HG03378 (cell line): ENCODE measurements around the gene NRM.
"Not testable (repeated sequence)": the region's sequence is repeated elsewhere in the genome, so short reads cannot be mapped to it uniquely, and the experiment has no call there.

Experiments used
- ATAC-seq: cut with Tn5 transposase; IDR thresholded peaks from one replicate; pipeline ENCODE4 v1.9.1; 2021; ENCODE audit warnings: mild to moderate bottlenecking, moderate library complexity; ENCODE audit not compliant: unreplicated experiment

NRM gene

DNA sequence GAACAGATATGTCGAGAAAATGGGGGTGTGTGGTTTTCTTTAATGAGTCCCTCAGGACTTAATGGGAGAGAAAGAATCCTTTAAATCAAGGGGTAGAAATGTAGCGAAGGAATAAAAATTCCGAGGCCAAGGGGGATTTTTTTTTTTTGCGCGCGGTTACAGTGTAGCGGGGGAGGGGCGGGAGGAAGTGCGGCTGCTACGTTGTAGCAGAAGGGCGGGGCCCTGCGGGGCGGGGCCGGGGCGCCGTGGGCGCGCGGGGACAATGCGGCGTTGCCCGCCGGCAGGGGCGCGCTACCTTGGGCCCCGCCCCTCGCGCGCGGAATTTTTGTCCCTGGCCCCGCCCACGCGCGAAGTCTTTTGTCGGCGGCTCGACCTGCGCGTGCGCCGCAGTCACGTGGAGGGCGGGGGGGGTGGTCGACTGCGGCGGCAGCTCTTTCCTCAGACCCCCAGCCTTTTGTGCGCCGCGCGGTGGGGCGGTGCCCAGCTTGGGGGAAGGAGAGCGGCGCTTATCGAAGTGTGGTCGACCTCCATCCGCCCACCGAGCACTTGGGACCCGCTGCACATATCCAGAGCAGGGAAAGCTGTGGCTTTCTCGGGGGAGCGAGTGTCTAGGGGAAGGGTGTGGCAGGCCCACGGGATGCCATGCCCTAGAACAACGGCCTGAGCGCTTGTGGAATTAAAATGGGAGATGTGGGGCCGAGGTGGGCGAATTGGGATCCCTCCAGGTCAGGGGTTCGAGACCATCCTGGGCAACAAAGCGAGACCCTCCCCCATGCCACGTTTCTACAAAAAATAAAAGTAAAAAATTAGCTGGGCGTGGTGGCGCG lies 30.6 kb upstream of the NRM start:
- ATAC-seq, result no peak

DNA sequence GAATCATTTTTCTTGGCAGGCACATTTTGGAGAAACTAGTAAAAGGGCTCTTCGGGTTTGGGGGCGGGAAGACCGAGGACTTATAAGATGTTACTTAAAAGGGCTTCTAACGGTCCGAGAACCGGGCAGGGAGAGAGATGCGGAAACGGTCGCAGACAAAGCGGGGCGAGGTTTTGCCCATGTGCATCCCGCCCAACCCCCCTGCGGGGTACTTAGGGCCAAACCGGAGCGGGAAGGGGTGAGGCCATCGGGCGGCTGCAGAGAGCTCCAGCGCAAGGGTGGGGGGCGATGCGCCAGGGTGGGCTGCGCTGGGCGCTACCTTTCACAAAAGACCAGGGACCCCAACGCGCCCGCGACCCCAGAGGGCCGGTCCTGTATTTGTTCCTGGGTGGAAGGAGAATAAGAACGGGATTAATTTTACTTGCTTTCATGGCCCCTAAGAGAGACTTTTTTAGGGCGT lies 30.0 kb upstream of the NRM start:
- ATAC-seq, result no peak

DNA sequence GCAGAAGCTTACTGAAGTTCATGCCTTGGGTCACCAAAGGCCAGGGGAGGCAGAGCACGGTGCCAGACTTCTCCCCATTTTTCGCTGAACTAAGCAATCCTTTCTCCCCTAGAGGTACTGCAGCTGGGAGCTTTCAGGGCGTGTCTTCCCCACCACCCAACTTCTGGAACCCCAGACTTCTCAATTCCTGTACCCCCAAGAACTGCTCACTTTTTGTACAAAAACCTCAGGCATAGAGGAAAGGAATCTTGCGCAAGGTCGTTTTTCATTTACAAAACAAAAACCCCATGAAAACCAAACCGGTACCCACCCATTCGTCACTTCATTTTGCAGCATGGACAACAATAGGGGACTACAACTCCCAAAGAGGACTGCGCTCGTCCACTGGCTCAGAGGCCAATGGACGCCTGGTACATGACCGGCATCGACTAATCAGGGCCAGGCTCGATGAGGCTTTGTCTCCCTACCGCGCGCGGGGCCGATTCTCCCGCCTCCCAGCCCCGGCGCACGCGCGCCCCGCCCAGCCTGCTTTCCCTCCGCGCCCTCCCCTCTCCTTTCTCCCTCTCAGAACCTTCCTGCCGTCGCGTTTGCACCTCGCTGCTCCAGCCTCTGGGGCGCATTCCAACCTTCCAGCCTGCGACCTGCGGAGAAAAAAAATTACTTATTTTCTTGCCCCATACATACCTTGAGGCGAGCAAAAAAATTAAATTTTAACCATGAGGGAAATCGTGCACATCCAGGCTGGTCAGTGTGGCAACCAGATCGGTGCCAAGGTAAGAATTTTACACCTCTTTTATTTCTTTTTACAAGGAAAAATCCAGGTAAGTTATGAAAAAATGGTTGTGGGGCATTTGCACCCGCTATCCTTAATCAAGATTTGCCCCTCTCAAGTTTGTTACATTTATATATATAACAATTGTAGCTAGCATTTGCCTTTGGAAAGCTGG lies 29.3 kb upstream of the NRM start, which contains the start of gene TUBB:
Gene TUBB (plus strand): TSS at position 562 of the 947 bp plus-strand sequence. CDS start 155 bp downstream, at position 717.
- ATAC-seq, result peak; percentile 29

DNA sequence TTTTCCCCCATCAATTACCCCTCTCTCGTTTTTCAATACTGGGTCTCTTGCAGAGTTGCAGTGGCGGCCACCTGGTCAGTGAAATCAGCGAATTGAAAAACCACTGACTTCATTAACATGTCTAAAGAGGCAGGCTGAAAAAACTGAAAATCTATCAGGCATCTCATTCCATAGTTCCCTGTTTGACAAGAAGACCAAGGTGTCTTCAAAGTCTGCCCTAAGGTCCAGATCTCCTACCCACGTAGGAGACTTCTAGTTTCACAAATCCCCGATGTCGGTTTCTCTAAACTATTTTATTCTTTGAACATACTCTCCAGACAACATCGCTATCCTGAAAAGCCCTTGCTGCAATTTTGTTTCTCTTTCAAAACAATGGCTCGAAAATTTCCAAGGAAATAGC lies 28.6 kb upstream of the NRM start:
- no peak for ATAC-seq

DNA sequence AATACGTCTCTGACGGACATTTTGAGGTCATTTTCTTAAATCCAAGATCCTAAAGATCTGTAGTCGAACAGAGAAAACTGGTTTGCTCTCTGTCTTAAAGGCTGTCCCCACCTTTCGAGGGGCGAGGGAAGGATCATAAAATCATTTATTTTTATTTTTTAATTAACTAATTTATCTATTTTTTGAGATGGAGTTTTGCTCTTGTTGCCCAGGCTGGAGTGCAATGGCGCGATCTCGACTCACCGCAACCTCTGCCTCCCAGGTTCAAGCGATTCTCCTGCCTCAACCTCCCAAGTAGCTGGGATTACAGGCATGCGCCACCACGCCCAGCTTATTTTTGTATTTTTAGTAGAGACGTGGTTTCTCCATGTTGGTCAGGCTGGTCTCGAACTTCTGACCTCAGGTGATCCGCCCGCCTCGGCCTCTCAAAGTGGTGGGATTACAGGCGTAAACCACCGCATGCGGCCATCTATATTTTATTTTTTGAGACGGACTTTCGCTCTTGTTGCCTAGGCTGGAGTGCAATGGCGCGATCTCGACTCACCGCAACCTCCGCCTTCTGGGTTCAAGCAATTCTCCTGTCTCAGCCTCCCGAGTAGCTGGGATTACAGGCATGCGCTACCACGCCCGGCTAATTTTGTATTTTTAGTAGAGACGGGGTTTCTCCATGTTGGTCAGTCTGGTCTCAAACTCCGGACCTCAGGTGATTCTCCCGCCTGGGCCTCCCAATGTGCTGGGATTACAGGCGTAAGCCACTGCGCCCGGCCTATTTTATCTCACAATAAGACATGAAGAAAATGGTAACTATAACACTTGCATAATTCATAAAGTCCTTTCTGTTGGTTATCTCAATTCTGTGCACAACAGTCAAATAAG lies 27.3 kb upstream of the NRM start:
- ATAC-seq, result not testable (repeated sequence)

DNA sequence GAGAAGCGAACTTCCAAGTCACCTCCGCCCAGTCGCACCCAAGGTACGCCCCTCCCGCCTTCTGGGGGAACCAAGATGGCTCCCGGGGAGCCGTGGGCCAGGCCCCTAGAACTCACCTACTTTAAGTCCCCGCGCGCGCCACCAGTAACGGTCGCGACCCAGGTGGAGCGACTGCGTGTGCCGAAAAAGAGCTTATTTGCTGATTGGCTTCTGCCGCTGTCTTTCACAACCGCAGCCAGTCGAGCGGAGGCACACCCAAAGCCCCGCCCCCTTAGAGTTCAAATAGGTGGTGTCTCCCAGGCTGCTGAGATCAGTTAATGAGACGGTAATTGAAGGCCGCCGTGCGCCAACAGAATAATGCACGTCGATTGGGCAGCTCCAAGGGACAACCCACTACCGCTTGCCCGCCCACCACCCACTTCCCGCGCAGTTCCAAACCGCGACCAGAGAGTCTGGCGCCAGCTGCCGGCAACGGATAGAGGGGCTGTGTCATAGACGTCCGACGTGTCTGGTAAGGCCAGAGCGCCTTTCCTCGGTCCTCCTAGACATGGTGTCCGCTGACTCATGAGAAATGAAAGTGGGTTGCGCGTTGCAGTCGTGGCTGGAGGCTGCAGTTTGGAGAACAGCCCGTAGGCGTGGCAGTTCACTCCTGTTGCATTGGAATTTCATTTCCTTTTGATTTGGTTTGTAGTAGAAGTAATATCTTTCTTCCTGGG lies 26.5 kb upstream of the NRM start, which contains the start of gene MDC1:
Gene MDC1 (minus strand): TSS at position 153 of the 716 bp plus-strand sequence. CDS start 2,106 bp downstream, outside the sequence.
- ATAC-seq, result peak; percentile 67

DNA sequence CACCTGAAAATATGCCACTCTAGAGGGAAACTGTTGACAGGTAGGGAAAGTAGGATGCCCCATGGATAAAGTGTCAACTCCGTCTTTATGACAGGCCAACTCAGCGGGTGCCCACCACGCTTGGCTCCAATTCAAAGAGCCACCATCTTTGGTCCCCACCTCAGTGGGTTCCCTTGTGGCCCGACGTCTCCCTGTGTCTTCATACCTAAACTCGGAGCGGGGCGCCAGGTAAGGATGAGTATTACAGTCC lies 26.0 kb upstream of the NRM start:
- ATAC-seq, result no peak

DNA sequence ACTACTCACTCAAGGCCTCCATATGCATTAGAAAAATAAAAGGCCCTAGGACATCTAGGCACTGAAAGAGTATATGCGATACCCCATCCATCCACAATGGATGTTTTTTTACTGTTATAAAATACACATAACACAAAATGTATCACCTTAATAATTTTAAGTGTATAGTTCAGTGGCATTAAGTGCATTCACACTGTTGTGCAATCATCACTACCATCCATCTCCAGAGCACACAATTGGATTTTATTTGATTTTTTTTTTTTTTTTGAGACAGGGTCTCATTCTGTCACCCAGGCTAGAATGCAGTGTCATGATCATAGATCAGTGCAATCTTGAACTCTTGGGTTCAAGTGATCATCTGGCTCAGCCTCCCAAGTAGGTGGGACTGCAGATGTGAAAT lies 23.5 kb upstream of the NRM start:
- no peak for ATAC-seq

DNA sequence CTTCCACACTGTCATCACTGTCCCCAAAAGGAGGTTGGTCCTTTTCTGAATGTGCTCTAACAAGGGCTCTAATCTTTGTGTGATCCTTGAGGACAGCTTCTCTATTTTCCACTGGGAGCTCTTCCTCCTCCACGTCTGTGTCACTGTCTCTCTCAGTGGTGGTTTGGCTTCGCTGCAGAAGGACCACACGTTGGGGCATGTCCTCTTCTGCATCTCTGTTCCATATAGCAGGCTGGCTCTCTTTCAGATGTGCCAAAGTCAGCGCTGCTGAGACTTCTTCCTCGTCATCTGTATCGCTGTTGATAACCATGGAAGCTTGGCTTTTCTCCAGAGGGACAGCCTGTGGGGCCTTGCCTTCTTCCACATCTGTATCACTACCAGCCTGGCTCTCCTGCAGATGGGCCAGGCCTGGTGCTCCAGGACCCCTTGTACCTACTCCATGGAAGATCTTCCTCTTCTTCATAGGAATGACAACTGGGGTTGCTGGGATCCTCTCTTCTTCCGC lies 21.7 kb upstream of the NRM start:
- no peak for ATAC-seq

DNA sequence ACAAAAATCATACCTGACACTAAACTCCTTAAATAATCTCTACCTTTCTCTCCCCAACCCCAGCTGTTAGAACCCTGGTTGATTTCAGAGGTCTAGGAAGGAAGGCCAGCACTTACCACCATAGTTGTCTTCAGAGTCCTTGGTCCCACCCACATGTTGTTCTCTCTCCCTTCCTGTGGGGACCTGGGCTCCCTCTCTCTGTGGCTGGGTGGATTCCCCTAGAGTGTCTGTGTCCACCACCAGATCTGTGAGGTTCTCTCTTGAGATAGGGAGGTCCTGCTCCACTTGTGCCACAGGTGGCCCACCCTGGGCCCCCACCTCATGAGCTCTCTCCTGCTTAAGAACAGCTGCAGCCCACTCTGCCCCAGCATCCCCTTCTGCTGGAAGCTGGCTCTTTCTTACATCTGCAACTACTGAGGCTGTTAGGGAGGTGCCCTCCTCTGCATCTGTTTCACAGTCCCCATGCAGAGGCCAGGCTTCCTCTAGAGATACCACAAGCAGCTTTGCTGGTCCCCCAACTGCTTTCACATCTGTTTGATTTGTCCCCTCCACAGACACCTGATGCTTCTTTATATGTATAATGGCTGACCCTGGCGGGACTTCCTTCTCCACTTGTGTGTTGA lies 21.1 kb upstream of the NRM start:
- ATAC-seq, result no peak

DNA sequence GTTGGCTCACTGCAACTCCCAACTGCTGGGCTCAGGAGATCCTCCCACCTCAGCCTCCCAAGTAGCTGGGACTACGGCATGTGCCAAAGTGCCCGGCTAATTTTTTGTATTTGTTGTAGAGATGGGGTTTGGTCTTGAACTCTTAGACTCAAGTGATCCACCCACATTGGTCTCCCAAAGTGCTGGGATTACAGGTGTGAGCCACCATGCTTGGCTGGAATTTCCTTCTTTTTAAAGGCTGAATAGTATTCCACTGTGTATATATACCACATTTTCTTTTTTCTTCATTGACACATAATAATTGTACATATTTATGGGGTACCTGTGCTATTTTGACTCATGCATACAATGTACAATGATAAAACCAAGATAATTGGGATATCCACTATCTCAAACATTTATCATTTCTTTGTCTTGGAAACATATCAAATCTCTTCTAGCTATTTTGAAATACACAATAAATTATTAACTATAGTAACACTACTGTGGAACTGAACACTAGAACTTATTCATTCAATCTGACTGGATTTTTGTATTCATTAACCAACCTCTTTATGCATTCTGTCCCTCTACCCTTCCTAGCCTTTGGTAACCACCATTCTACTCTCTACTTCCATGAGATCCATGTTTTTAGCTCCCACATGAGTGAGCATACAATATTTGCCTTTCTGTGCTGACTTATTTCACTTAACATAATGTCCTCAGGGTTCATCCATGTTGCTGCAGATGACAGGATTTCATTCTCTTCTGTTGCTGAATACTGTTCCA lies 18.5 kb upstream of the NRM start:
- no peak for ATAC-seq

DNA sequence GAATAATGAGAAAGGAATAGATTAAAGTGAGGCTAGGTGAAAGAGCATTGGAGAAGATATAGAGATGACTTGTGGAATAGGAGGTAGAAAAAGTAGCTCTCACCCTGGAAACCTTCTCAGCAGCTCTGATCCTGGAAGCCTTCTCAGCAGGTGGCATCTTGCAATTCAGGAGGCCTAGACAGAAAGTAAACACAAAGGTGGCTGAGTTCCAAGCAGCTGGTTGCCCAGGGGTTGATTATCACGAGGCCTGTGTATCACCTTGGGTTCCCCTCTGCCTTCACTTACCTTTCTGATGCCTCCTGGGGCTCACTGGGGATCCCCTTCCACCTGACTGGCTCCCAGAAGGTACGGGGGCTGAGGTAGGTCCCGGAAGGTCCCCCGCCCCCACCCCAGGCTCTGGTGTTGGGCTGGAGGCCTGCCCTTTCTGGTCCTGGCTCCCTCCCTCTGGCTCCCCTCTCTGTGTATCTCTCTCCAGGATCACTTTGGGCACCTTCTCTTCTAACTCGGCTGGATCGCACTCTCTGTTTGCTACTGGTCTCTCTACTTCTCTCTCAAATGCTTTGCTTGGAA lies 16.6 kb upstream of the NRM start:
- ATAC-seq, result no peak

DNA sequence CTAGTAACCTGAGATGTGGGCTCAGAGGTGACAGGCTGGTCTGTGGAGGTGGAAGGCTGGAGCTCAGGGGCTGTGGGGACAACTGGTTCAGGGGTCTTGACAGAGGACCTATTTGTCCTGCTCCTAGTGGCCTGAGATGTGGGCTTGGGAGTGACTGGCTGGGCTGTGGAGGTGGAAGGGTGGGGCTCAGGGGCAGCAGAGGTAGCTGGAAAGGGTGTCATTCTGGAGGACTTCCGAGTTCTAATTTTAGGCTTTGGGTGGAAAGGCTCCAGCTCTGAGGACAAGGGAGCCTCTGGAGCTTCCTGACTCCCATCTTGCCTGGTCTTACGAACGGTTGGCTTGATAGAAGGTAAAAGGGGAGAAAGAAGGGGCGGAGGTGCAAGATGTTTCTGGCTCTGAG lies 14.8 kb upstream of the NRM start:
- ATAC-seq, result no peak

DNA sequence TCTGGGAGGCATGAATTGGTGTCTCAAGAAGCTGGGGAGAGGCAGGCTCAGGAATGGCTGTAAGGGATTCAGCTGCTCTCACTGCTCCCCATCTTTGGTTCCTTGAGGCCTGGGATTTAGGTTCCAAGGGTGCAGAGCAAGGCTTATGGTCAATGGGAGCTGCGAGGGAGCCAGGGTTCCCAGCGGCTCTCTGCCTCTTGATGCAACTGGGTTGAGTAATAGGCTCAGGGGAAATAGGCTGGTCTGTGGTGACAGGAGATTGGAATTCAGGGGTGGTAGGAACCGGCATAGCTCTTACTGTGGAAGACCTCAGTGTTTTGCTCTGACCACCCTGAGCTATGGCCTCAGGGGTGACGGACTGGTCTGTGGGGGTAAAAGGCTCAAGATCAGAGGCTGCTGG lies 13.0 kb upstream of the NRM start:
- ATAC-seq, result no peak

DNA sequence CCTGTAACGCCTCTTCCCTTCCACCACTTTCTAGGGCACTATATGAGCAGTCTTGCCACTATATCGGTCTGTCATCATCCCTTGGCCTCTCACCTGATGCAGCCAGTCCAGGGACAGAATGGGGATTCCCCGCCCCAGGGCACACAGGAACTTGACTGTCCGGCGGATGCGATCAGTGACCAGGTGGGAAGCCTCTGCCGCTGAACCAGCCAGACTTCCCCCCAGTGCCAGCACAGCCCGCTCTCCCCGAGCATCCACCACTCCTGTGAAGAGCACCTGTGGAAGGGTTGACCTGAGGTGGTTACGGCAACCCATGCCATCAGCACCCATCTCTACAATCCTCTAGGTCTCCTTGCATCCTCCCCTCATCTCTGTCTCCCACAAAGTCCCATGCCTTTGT lies 12.2 kb upstream of the NRM start:
- ATAC-seq, result no peak

DNA sequence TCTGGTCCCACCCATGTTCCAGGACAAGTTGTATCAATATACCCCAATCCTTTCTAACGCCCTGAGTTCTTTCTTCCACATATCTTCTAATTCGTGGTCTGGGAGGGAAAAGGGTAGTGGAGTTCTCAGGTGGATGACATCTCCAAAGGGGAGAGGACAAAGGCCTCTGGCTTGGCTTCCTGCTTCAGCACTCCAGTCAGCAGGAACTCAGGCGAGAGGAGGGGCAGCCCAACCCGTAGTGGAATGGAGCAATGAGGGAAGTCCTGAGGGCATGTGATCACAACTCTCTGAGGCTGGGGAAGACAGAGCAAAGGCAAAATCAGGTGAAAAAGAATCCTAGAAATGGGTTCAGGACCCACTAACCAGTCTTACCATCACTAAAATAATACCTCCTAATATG lies 9.6 kb upstream of the NRM start:
- ATAC-seq, result no peak

DNA sequence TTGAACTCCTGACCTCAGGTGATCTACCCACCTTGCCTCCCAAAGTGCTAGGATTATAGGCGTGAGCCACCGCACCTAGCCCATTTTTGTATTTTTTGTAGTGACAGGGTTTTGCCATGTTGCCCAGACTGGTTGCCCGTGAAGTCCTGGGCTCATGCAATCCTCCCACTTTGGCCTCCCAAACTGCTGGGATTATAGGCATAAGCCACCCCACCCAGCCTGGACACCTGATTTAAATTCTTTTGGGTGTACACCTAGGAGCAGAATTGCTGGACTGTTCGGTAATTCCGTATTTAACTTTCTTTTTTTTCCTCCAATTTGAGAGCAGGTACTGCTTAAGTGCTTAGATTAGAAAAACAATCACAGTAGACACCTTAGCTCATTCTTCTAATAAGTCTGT lies 5.6 kb upstream of the NRM start:
- ATAC-seq, result no peak

DNA sequence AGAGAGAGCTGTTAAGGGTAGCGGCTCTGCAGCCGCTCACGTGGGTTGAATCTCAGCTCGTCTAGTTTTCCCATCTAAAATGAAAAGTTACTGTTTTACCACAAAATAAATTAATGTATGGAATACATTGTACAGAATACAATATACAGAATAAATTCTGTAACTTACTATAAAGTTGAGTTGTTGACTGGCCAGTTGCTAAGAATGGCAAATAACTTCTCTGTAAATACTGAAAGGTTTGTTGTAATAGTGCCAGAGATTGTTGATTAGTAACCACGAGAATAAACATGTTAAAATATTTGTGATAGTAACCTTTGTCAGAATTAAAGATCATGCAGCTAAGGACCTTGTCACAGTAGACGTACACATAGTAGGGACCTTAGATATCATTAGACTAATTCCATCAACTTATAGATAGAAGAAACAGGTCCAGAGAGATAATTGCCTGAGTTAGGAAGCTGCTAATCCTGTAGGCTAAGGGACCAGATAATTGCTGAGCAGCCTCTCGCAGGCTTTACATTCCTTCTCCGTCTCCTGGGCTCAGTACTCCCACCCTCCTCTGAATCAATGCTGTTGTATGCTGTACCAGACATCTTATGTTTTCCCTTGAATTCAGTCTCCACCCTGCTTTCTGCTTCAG lies 544 bp upstream of the NRM start:
- no peak for ATAC-seq
